HepG2 (cell line): Measurements from ENCODE around the gene H3-3A. TPM values are rescaled to one million over a fixed set of nuclear protein-coding genes. Genes with fewer than 3 reads are reported as not detected.

Source experiments
- ATF4 ChIP-seq, 2 experiments: fragments of 450-650 bp in 1 of 2; sonication (generic) in 1 of 2; formaldehyde crosslinking; IDR thresholded peaks; 2 replicates each; pipeline versions ENCODE4 v1.5.0 to v1.8.0; 2020 to 2022; ENCODE audit warnings: mild to moderate bottlenecking in 1 of 2, missing genetic modification reagents in 1 of 2
- CREBL2 ChIP-seq: sonication (generic); formaldehyde crosslinking; IDR thresholded peaks from 2 replicates; pipeline ENCODE4 v1.8.1; 2023; ENCODE audit warnings: missing genetic modification reagents, mild to moderate bottlenecking, borderline replicate concordance
- GLI4 ChIP-seq: sonication (generic); formaldehyde crosslinking; IDR thresholded peaks from 2 replicates; pipeline ENCODE4 v1.5.1; 2020; ENCODE audit warnings: missing genetic modification reagents, mild to moderate bottlenecking, moderate library complexity, borderline replicate concordance
- GPN1 ChIP-seq: sonication (generic); formaldehyde crosslinking; IDR thresholded peaks from 2 replicates; pipeline ENCODE4 v1.5.1; 2020; ENCODE audit warnings: missing genetic modification reagents, borderline replicate concordance
- ISL2 ChIP-seq: sonication (generic); formaldehyde crosslinking; IDR thresholded peaks from 2 replicates; pipeline ENCODE4 v1.5.0; 2020; ENCODE audit warnings: missing genetic modification reagents
- KAT7 ChIP-seq: IDR thresholded peaks from 2 replicates; pipeline ENCODE4 v1.6.1; 2018; ENCODE audit warnings: borderline replicate concordance, missing compliant biosample characterization
- MXD3 ChIP-seq: IDR thresholded peaks from 2 replicates; pipeline ENCODE4 v1.6.1; 2016; ENCODE audit warnings: mild to moderate bottlenecking, missing biosample characterization, missing genetic modification reagents
- PLRG1 ChIP-seq: fragments of 450-650 bp; conservative IDR thresholded peaks from 2 replicates; pipeline ENCODE4 v1.6.1; 2016
- RXRA ChIP-seq: sonication (generic); formaldehyde crosslinking; IDR thresholded peaks from 2 replicates; pipeline ENCODE4 v1.5.1; 2020; ENCODE audit warnings: missing genetic modification reagents
- SIN3B ChIP-seq: fragments of 150-350 bp; IDR thresholded peaks from 2 replicates; pipeline ENCODE4 v1.6.1; 2014; ENCODE audit warnings: low read length
- TBX2 ChIP-seq: sonication (generic); formaldehyde crosslinking; IDR thresholded peaks from 2 replicates; pipeline ENCODE4 v1.5.0; 2020; ENCODE audit warnings: missing genetic modification reagents, mild to moderate bottlenecking, borderline replicate concordance
- TFDP2 ChIP-seq: sonication (generic); formaldehyde crosslinking; IDR thresholded peaks from 2 replicates; pipeline ENCODE4 v1.4.0; 2020; ENCODE audit warnings: missing genetic modification reagents
- THYN1 ChIP-seq: sonication (generic); formaldehyde crosslinking; IDR thresholded peaks from 2 replicates; pipeline ENCODE4 v1.8.1; 2023; ENCODE audit warnings: low read depth, mild to moderate bottlenecking, moderate library complexity, missing genetic modification reagents, borderline replicate concordance
- TP53 ChIP-seq: sonication (generic); formaldehyde crosslinking; conservative IDR thresholded peaks from 2 replicates; pipeline ENCODE4 v1.4.0; 2020; ENCODE audit warnings: missing genetic modification reagents
- TSC22D2 ChIP-seq: sonication (generic); formaldehyde crosslinking; IDR thresholded peaks from 2 replicates; pipeline ENCODE4 v1.5.1; 2020; ENCODE audit warnings: missing genetic modification reagents, mild to moderate bottlenecking, borderline replicate concordance
- YEATS4 ChIP-seq: sonication (generic); formaldehyde crosslinking; IDR thresholded peaks from 2 replicates; pipeline ENCODE4 v1.4.0; 2020; ENCODE audit warnings: missing genetic modification reagents, borderline replicate concordance
- ZBTB7B ChIP-seq: sonication (generic); formaldehyde crosslinking; IDR thresholded peaks from 2 replicates; pipeline ENCODE4 v1.4.0; 2020; ENCODE audit warnings: missing genetic modification reagents
- ZFX ChIP-seq: sonication (generic); formaldehyde crosslinking; IDR thresholded peaks from 2 replicates; pipeline ENCODE4 v1.4.0; 2020; ENCODE audit warnings: mild to moderate bottlenecking, low read depth, missing genetic modification reagents, moderate library complexity
- ZNF251 ChIP-seq: sonication (generic); formaldehyde crosslinking; IDR thresholded peaks from 2 replicates; pipeline ENCODE4 v1.9.0; 2021; ENCODE audit warnings: mild to moderate bottlenecking, missing genetic modification reagents
- ZNF253 ChIP-seq: sonication (generic); formaldehyde crosslinking; IDR thresholded peaks from 2 replicates; pipeline ENCODE4 v1.8.0; 2022; ENCODE audit warnings: mild to moderate bottlenecking, missing genetic modification reagents, borderline replicate concordance
- ZNF280D ChIP-seq: sonication (generic); formaldehyde crosslinking; IDR thresholded peaks from 2 replicates; pipeline ENCODE4 v1.5.1; 2020; ENCODE audit warnings: mild to moderate bottlenecking, missing genetic modification reagents
- ZNF670 ChIP-seq: sonication (generic); formaldehyde crosslinking; IDR thresholded peaks from 2 replicates; pipeline ENCODE4 v1.8.0; 2022; ENCODE audit warnings: mild to moderate bottlenecking, missing genetic modification reagents, borderline replicate concordance
- ZNF766 ChIP-seq: sonication (generic); formaldehyde crosslinking; IDR thresholded peaks from 2 replicates; pipeline ENCODE4 v1.5.0; 2020; ENCODE audit warnings: missing genetic modification reagents, borderline replicate concordance
- ZNF777 ChIP-seq: sonication (generic); formaldehyde crosslinking; IDR thresholded peaks from 2 replicates; pipeline ENCODE4 v1.4.0; 2020; ENCODE audit warnings: missing genetic modification reagents
- ZSCAN21 ChIP-seq: sonication (generic); formaldehyde crosslinking; IDR thresholded peaks from 2 replicates; pipeline ENCODE4 v1.8.0; 2022; ENCODE audit warnings: mild to moderate bottlenecking, missing genetic modification reagents, moderate library complexity, borderline replicate concordance
- polyA plus RNA-seq, 8 experiments: library from polyadenylated mRNA; depleted of rRNA in 3 of 8; stranded (reverse) in 7 of 8; unstranded in 1 of 8; fragments of >200 nt; fragmentation: Illumina TruSeq in 4 of 8; extraction: Trizol in 4 of 8; gene quantifications; 2 replicates each; pipeline versions ENCODE4 v1.2.1 to v1.2.3, GENCODE V29; 2011 to 2016; ENCODE audit warnings: low read depth in 4 of 8, missing spikeins in 1 of 8, mixed read lengths in 1 of 8; ENCODE audit not compliant: insufficient read depth in 1 of 8
- total RNA-seq, 5 experiments: library from RNA; depleted of rRNA; stranded (reverse); fragments of >200 nt; fragmentation: Illumina TruSeq; extraction: Trizol; gene quantifications; 2 replicates each; pipeline ENCODE4 v1.2.3, GENCODE V29; 2016; ENCODE audit warnings: low read depth in 1 of 5

The H3-3A gene
- total and polyA plus RNA-seq, 2 of the 13 experiments (the other 11 are each of a cell fraction or from before 2014, with no cell fraction given) = 221 to 320 TPM

GRCh38 chr1:226110249-226111097, 48.0 kb downstream of the H3-3A start (continued):
- no peak for TF ChIP-seq ZNF253 (CRISPR knock-in tag)
- TF ChIP-seq TP53 = no peak
- TF ChIP-seq TSC22D2 (CRISPR knock-in tag) = no peak
- no peak for TF ChIP-seq ZNF670 (CRISPR knock-in tag)
- TF ChIP-seq ZNF251 = no peak
- no peak for TF ChIP-seq TFDP2 (CRISPR knock-in tag)
- TF ChIP-seq ZNF280D = no peak
- TF ChIP-seq SIN3B = no peak
- TF ChIP-seq ISL2 (CRISPR knock-in tag) = no peak
- TF ChIP-seq ZNF777 (CRISPR knock-in tag) = peak; percentile 67
- TF ChIP-seq GLI4 (CRISPR knock-in tag) = no peak
- TF ChIP-seq ZNF766 (CRISPR knock-in tag) = no peak
- peak; percentile 46; the same call in 1 of the 2 replicates for TF ChIP-seq MXD3
- TF ChIP-seq ZBTB7B (CRISPR knock-in tag) = no peak
- TF ChIP-seq ZFX (CRISPR knock-in tag) = peak; percentile 71
- TF ChIP-seq ATF4 (CRISPR knock-in tag; IDR thresholded peaks at IDR 0.05) = no peak
- TF ChIP-seq RXRA (CRISPR knock-in tag) = peak; percentile 20; the same call in 1 of the 2 replicates
- peak; percentile 43; the same call in 1 of the 2 replicates for TF ChIP-seq KAT7
- TF ChIP-seq YEATS4 (CRISPR knock-in tag) = no peak
- no peak for TF ChIP-seq ZSCAN21
- TF ChIP-seq PLRG1 = no peak
- no peak for TF ChIP-seq TBX2 (CRISPR knock-in tag)
- TF ChIP-seq THYN1 (CRISPR knock-in tag) = no peak
- TF ChIP-seq GPN1 = no peak
- no peak for TF ChIP-seq CREBL2 (CRISPR knock-in tag)
